Vagina (tissue), 2 donors: ENCODE results near the gene PCDHGA3. TPM values are rescaled to one million over a fixed set of nuclear protein-coding genes. Genes with fewer than 3 reads are reported as not detected.
A peak's percentile ranks its signal among the peaks of the same experiment; 100 is the strongest.
"Not testable (repeated sequence)": the region's sequence is repeated elsewhere in the genome, so short reads cannot be mapped to it uniquely, and the experiment has no call there.

Experiments
- DNase-seq, 2 donors: peaks; one replicate each; pipeline ENCODE4 v3.0.0-alpha.2; 2017; ENCODE audit errors: extremely low spot score in 2 of 2
- H3K27ac ChIP-seq: fragments of 200-600 bp; sonication (generic); one replicate; pipeline ENCODE4 v1.5.1; 2019
- H3K27me3 ChIP-seq: fragments of 200-600 bp; sonication (generic); one replicate; pipeline ENCODE4 v1.5.1; 2019
- H3K36me3 ChIP-seq, 2 donors: fragments of 200-600 bp; sonication (generic); one replicate each; pipeline ENCODE4 v1.5.1; 2017 to 2019
- H3K4me1 ChIP-seq: fragments of 200-600 bp; sonication (generic); one replicate; pipeline ENCODE4 v1.5.1; 2019
- H3K4me3 ChIP-seq, 2 donors: fragments of 200-600 bp; sonication (generic); 1 replicate in 1 of 2; 2 replicates in 1 of 2; pipeline ENCODE4 v1.5.1; 2016 to 2019
- H3K9me3 ChIP-seq: fragments of 200-600 bp; sonication (generic); one replicate; pipeline ENCODE4 v1.5.1; 2019
- CTCF ChIP-seq, 3 experiments: fragments of 450-650 bp in 2 of 3; fragments of 200-600 bp in 1 of 3; sonication (generic) in 1 of 3; IDR thresholded peaks; one replicate each; pipeline ENCODE4 v1.5.1; 2017 to 2019; ENCODE audit warnings: antibody characterized with exemption in 3 of 3, mild to moderate bottlenecking in 2 of 3, moderate library complexity in 2 of 3
- POLR2A ChIP-seq, 2 donors: fragments of 450-650 bp; IDR thresholded peaks; one replicate each; pipeline ENCODE4 v1.6.1; 2017; ENCODE audit warnings: antibody characterized with exemption in 2 of 2, mild to moderate bottlenecking in 2 of 2, moderate library complexity in 2 of 2
- POLR2AphosphoS5 ChIP-seq, 2 donors: sonication (generic); formaldehyde crosslinking; IDR thresholded peaks; one replicate each; pipeline ENCODE4 v1.9.0; 2017; ENCODE audit warnings: antibody characterized with exemption in 2 of 2, mild to moderate bottlenecking in 2 of 2, low read depth in 1 of 2; ENCODE audit not compliant: insufficient read depth in 1 of 2
- intact Hi-C: fragments of 100-400 bp; cut with DNase I; formaldehyde crosslinking; loops from one replicate; pipeline ENCODE4 v1.15.1; 2023
- total RNA-seq: library from RNA; depleted of rRNA; stranded (reverse); fragments of >200 nt; gene quantifications from one replicate; pipeline ENCODE4 v1.2.3, GENCODE V29; 2016

The PCDHGA3 gene
- total RNA-seq, result 3.4 TPM

- Histone ChIP-seq H3K9me3 (peaks cover 26% of the 10 kb centered on the region), H3K4me3 (peak within 1 kb of the TSS; percentile 7 to 22), H3K36me3 (no peaks in the 10 kb centered on the region), H3K27ac (no peak within 1 kb of the TSS), H3K4me1 (no peaks in the 10 kb centered on the region), H3K27me3 (no peaks in the 10 kb centered on the region)
- intact Hi-C loops, result no loop called here
- TF ChIP-seq POLR2A (IDR thresholded peaks at IDR 0.05), result no peak
- TF ChIP-seq CTCF (IDR thresholded peaks at IDR 0.05), result no peak
- no peak for TF ChIP-seq POLR2AphosphoS5 (IDR thresholded peaks at IDR 0.05; ENCODE audit: insufficient read depth in 1 of 2, low read depth in 1 of 2)
- no peak for DNase-seq
These were observed at the start of gene PCDHGA3 for GRCh38 chr5:141343242-141343952. TSS of gene PCDHGA3 (plus strand) at chr5:141343829. CDS start at chr5:141344034, 205 bp downstream.

- intact Hi-C loops, result no loop called here
- no peaks in the 10 kb centered on the region for H3K36me3 ChIP-seq
These were observed 45.3 kb upstream of the PCDHGA3 start for GRCh38 chr5:141298376-141298775.

GRCh38 chr5:141303756-141304155 is 39.9 kb upstream of the PCDHGA3 start, which contains the start of gene SLC25A2:
TSS of gene SLC25A2 (minus strand) at chr5:141304049. CDS start at chr5:141303865, 184 bp downstream.
- H3K9me3 ChIP-seq, result peaks cover 65% of the 10 kb centered on the region
- no peak within 1 kb of the TSS for H3K4me3 ChIP-seq

More at GRCh38 chr5:141298376-141298775, 45.3 kb upstream of the PCDHGA3 start:
- Histone ChIP-seq H3K4me3 (no peak overlapping the region), H3K27me3 (no peaks in the 10 kb centered on the region), H3K9me3 (peaks cover 50% of the 10 kb centered on the region), H3K27ac (no peak overlapping the region), H3K4me1 (no peaks in the 10 kb centered on the region)
- no peak for DNase-seq
- TF ChIP-seq POLR2A (IDR thresholded peaks at IDR 0.05) (no peak), POLR2AphosphoS5 (IDR thresholded peaks at IDR 0.05; ENCODE audit: insufficient read depth in 1 of 2, low read depth in 1 of 2) (no peak), CTCF (IDR thresholded peaks at IDR 0.05) (no peak)

GRCh38 chr5:141306630-141307029 is 37.0 kb upstream of the PCDHGA3 start:
- no peaks in the 10 kb centered on the region for H3K27me3 ChIP-seq
- no peak overlapping the region for H3K27ac ChIP-seq
- no peak overlapping the region for H3K4me3 ChIP-seq
- TF ChIP-seq CTCF (IDR thresholded peaks at IDR 0.05) (no peak), POLR2AphosphoS5 (IDR thresholded peaks at IDR 0.05; ENCODE audit: insufficient read depth in 1 of 2, low read depth in 1 of 2) (no peak), POLR2A (IDR thresholded peaks at IDR 0.05) (no peak)
- H3K36me3 ChIP-seq, result peaks cover 0 to 10% of the 10 kb centered on the region in 2 donors
- intact Hi-C loops, result no loop called here
- DNase-seq, result no peak
- peaks cover 60% of the 10 kb centered on the region for H3K9me3 ChIP-seq
- H3K4me1 ChIP-seq, result no peaks in the 10 kb centered on the region

More at GRCh38 chr5:141303756-141304155, 39.9 kb upstream of the PCDHGA3 start, which contains the start of gene SLC25A2:
- Histone ChIP-seq H3K27ac (no peak within 1 kb of the TSS), H3K36me3 (peaks cover 0 to 8% of the 10 kb centered on the region in 2 donors), H3K4me1 (no peaks in the 10 kb centered on the region), H3K27me3 (no peaks in the 10 kb centered on the region)
- no peak for DNase-seq
- no peak for TF ChIP-seq CTCF (IDR thresholded peaks at IDR 0.05)
- no peak for TF ChIP-seq POLR2A (IDR thresholded peaks at IDR 0.05)
- TF ChIP-seq POLR2AphosphoS5 (IDR thresholded peaks at IDR 0.05; ENCODE audit: insufficient read depth in 1 of 2, low read depth in 1 of 2), result no peak
- intact Hi-C loops, result no loop called here

GRCh38 chr5:141313711-141314110 is 29.9 kb upstream of the PCDHGA3 start:
- TF ChIP-seq POLR2AphosphoS5 (IDR thresholded peaks at IDR 0.05; ENCODE audit: insufficient read depth in 1 of 2, low read depth in 1 of 2) (no peak), POLR2A (IDR thresholded peaks at IDR 0.05) (no peak), CTCF (IDR thresholded peaks at IDR 0.05) (no peak)
- Histone ChIP-seq H3K27ac (no peak overlapping the region), H3K9me3 (peaks cover 61% of the 10 kb centered on the region), H3K27me3 (no peaks in the 10 kb centered on the region), H3K4me3 (no peak overlapping the region), H3K36me3 (peaks cover 0 to 57% of the 10 kb centered on the region in 2 donors), H3K4me1 (no peaks in the 10 kb centered on the region)
- DNase-seq, result no peak
- intact Hi-C loops, result no loop called here

- H3K27me3 ChIP-seq, H3K27ac ChIP-seq, DNase-seq, H3K4me3 ChIP-seq, intact Hi-C loops, H3K4me1 ChIP-seq: not testable (repeated sequence)
- Histone ChIP-seq H3K36me3 (peaks cover 0 to 65% of the 10 kb centered on the region in 2 donors), H3K9me3 (peaks cover 64% of the 10 kb centered on the region)
These were observed 26.7 kb upstream of the PCDHGA3 start for GRCh38 chr5:141316963-141317362.
